ENCODE results near the gene SYNPO2.
"Not testable (repeated sequence)": the region's sequence is repeated elsewhere in the genome, so short reads cannot be mapped to it uniquely, and the experiment has no call there.

DNA sequence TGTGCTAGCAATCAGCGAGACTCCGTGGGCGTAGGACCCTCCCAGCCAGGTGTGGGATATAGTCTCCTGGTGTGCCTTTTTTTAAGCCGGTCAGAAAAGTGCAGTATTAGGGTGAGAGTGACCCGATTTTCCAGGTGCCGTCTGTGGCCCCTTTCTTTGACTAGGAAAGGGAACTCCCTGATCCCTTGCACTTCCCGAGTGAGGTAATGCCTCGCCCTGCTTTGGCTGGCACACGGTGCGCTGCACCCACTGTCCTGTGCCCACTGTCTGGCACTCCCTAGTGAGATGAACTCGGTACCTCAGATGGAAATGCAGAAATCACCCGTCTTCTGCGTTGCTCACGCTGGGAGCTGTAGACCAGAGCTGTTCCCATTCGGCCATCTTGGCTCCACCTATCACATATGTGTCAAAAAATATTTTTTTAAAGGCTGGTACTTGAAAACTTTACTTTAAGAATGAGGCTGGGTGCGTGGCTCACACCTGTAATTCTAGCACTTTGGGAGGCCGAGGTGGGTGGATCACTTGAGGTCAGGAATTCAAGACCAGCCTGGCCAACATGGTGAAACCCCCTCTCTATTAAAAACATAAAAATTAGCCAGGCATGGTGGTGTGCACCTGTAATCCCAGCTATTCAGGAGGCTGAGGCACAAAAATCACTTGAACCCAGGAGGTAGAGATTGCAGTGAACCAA, 179.2 kb downstream of the SYNPO2 start:
- TF ChIP-seq, protein P1, sequence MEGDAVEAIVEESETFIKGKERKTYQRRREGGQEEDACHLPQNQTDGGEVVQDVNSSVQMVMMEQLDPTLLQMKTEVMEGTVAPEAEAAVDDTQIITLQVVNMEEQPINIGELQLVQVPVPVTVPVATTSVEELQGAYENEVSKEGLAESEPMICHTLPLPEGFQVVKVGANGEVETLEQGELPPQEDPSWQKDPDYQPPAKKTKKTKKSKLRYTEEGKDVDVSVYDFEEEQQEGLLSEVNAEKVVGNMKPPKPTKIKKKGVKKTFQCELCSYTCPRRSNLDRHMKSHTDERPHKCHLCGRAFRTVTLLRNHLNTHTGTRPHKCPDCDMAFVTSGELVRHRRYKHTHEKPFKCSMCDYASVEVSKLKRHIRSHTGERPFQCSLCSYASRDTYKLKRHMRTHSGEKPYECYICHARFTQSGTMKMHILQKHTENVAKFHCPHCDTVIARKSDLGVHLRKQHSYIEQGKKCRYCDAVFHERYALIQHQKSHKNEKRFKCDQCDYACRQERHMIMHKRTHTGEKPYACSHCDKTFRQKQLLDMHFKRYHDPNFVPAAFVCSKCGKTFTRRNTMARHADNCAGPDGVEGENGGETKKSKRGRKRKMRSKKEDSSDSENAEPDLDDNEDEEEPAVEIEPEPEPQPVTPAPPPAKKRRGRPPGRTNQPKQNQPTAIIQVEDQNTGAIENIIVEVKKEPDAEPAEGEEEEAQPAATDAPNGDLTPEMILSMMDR (IDR thresholded peaks at IDR 0.05): not testable (repeated sequence)
- TF ChIP-seq, protein P2, sequence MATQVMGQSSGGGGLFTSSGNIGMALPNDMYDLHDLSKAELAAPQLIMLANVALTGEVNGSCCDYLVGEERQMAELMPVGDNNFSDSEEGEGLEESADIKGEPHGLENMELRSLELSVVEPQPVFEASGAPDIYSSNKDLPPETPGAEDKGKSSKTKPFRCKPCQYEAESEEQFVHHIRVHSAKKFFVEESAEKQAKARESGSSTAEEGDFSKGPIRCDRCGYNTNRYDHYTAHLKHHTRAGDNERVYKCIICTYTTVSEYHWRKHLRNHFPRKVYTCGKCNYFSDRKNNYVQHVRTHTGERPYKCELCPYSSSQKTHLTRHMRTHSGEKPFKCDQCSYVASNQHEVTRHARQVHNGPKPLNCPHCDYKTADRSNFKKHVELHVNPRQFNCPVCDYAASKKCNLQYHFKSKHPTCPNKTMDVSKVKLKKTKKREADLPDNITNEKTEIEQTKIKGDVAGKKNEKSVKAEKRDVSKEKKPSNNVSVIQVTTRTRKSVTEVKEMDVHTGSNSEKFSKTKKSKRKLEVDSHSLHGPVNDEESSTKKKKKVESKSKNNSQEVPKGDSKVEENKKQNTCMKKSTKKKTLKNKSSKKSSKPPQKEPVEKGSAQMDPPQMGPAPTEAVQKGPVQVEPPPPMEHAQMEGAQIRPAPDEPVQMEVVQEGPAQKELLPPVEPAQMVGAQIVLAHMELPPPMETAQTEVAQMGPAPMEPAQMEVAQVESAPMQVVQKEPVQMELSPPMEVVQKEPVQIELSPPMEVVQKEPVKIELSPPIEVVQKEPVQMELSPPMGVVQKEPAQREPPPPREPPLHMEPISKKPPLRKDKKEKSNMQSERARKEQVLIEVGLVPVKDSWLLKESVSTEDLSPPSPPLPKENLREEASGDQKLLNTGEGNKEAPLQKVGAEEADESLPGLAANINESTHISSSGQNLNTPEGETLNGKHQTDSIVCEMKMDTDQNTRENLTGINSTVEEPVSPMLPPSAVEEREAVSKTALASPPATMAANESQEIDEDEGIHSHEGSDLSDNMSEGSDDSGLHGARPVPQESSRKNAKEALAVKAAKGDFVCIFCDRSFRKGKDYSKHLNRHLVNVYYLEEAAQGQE (IDR thresholded peaks at IDR 0.05; ENCODE audit: insufficient read depth in 1 of 2, low read depth in 2 of 2, low read length in 1 of 2): not testable (repeated sequence)
- not testable (repeated sequence) for TF ChIP-seq POLR2AphosphoS5 (IDR thresholded peaks at IDR 0.05; ENCODE audit: low read depth, low read length)
